H1 (cell line): ENCODE results near the gene MIEF2. TPM values are rescaled to one million over a fixed set of nuclear protein-coding genes. Genes with fewer than 3 reads are reported as not detected.

Experiments
- CBX5 ChIP-seq: fragments of 300-800, 300-1000 bp; sonication (generic); IDR thresholded peaks from 2 replicates; pipeline ENCODE4 v1.7.1; 2016; ENCODE audit warnings: antibody characterized with exemption, low read length, low read depth
- MAFK ChIP-seq: IDR thresholded peaks from 2 replicates; pipeline ENCODE4 v1.6.1; 2012; ENCODE audit warnings: low read depth, mild to moderate bottlenecking, improper control_type of control experiment, low read length
- polyA plus RNA-seq, 7 experiments: library from polyadenylated mRNA; depleted of rRNA in 3 of 7; stranded (reverse) in 5 of 7; unstranded in 2 of 7; fragments of >200 nt in 5 of 7; fragments of 200-250 nt in 2 of 7; gene quantifications; 1 replicate in 5 of 7; 2 replicates in 1 of 7; 4 replicates in 1 of 7; pipeline versions ENCODE4 v1.2.1 to v1.2.3, GENCODE V29; 2011 to 2013; ENCODE audit warnings: missing spikeins in 2 of 7, mixed read lengths in 2 of 7
- total RNA-seq: library from RNA; stranded (reverse); fragmentation: NEBNext Ultra II Directional; extraction: Animal tissue kit (Norgen Biotek cat#: 25700); gene quantifications from 2 replicates; pipeline ENCODE4 v1.2.1, GENCODE V29; 2021
- TF ChIP-seq, protein P1 (sequence below): IDR thresholded peaks from 2 replicates; pipeline ENCODE4 v1.6.1; 2012; ENCODE audit warnings: inconsistent platforms

Gene MIEF2
- total and polyA plus RNA-seq, 2 of the 8 experiments (the other 6 are each of a cell fraction or from before 2014, with no cell fraction given), result 9.9 to 24.9 TPM

GRCh38 chr17:18218756-18219415 is 41.6 kb upstream of the MIEF2 start (continued):
- TF ChIP-seq CBX5, result no peak
- TF ChIP-seq, protein P1, sequence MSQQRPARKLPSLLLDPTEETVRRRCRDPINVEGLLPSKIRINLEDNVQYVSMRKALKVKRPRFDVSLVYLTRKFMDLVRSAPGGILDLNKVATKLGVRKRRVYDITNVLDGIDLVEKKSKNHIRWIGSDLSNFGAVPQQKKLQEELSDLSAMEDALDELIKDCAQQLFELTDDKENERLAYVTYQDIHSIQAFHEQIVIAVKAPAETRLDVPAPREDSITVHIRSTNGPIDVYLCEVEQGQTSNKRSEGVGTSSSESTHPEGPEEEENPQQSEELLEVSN, result no peak
- TF ChIP-seq MAFK, result no peak
